Ecto neural progenitor cell (in vitro differentiated cells): ENCODE measurements around the gene NDE1.
"Not testable (repeated sequence)": the region's sequence is repeated elsewhere in the genome, so short reads cannot be mapped to it uniquely, and the experiment has no call there.

Experiments
- DNase-seq: peaks from one replicate; pipeline ENCODE4 v3.0.0-alpha.2; 2018; ENCODE audit warnings: low spot score

Gene NDE1

GRCh38 chr16:15701367-15701766 lies 51.3 kb downstream of the NDE1 start:
- no peak for DNase-seq

DNA sequence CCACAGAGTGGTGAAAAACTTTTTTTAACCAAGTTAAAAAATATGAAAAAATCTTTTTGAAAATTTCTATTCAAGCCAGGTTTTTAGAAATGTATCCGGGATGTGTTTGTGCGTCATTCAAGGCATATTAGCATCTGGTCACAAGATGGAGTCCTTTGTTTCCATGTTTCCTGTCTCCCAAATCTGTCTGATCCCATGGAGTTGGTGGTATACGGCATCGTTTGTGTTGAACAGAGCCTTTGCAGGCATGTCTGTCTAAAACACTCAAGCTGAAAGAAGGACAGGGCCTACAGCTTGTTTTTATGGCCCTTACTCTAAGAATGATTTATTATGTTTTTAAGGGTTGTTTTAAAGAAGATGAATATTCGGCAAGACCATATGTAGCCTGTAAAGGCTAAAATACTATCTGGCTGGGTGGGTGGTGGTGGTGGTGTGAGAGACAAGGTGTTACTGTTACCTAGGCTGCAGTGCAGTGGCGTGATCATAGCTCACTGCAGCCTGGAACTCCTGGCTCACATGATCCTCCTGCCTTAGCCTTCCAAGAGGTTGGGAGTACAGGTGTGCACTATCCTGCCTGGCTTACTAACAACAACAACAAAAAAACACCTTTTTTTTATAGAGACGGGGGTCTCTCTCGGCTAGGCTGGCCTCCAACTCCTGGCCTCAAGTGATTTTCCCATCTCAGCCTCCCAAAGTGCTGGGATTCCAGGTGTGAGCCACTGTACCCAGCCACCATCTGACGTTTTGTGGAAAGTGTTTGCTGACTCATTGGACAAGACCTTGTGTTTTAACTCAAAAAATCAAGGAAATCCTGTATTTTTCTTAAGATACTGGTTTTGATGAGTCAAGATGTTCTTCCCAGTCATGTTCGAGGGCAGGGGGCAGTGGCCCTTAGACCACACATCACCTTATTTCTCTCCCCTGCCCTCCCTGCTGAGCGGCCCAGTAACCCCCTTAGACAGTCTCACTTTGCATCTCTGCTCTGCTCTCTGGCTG lies 52.2 kb downstream of the NDE1 start:
- DNase-seq = no peak

- DNase-seq = no peak
Observed at GRCh38 chr16:15703029-15703736, 53.1 kb downstream of the NDE1 start.

- DNase-seq = peak; percentile 83
Observed at GRCh38 chr16:15704545-15704987, 54.5 kb downstream of the NDE1 start.

- DNase-seq = no peak
Observed at GRCh38 chr16:15705064-15705565, 55.1 kb downstream of the NDE1 start.

DNA sequence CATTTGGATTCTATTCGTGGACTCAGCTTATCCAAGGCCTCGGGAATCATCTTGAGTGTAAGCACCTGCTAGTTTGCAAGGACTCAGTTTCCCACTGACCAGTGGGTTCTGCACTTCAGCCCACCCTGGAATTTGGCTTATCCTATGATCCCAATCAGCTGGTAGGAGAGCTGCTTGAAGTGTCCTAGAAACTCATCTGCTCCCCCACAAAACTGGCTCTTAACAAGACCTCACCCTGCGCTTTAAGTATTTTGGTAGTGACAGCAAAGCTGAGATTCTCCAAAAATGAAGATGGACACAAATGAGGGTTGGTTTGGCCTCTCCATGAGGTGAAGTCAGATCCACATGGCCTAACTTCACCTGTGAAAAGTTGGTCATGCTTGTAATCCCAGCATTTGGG lies 57.3 kb downstream of the NDE1 start:
- no peak for DNase-seq

DNA sequence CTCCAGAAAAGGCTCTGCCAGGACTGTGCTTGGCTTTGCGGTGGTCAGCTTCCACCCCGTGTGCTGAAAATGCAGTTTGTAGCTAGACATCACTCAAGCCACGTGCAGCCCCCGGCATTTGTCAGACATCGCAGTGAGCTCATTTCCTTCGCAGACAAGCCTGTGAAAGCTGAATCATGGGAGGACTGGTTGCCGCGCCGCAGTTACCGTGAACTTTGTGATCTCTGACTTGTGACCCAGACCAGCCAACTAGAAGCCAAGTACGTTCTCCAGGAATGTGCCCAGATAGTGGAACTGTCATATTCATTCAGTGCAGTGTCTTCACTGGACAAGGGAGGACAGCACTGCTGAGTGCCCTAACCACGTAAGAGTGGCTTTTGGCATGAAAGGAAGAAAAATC lies 58.1 kb downstream of the NDE1 start:
- no peak for DNase-seq

DNA sequence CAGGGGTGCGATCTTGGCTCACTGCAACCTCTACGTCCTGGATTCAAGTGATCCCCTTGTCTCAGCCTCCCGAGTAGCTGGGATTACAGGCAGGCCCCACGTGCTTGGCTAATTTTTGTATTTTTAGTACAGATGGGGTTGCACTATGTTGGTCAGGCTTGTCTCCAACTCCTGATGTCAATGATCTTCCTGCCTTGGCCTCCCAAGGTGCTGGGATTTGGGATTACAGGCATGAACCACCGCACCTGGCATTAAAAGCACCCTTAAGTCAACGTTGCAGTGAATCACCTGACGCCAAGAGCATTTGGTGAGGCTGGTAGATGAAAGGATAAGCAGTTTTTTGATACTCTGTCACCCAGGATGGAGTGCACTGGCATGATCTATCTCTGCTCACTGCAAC lies 59.0 kb downstream of the NDE1 start:
- no peak for DNase-seq

- no peak for DNase-seq
Observed at GRCh38 chr16:15714393-15715172, 64.5 kb downstream of the NDE1 start.

DNA sequence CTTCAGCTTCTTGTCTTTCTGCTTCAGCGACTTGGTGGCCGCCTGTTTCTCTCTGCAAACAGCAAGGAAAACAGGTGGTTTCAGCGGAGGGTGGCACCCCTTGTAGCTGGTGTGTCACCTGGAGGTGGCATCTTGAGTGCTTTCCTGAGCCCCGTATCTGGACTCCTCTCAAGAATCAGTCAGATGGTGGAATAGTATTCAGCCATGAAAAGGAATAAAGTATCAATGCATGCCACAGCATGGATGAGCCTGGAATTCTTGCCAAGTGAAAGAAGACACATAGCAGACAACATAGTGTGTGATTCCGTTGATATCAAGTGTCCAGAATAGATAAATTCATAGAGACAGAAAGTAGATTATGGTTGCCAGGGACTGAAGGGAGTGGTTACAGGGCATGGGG lies 65.2 kb downstream of the NDE1 start:
- DNase-seq = no peak

DNA sequence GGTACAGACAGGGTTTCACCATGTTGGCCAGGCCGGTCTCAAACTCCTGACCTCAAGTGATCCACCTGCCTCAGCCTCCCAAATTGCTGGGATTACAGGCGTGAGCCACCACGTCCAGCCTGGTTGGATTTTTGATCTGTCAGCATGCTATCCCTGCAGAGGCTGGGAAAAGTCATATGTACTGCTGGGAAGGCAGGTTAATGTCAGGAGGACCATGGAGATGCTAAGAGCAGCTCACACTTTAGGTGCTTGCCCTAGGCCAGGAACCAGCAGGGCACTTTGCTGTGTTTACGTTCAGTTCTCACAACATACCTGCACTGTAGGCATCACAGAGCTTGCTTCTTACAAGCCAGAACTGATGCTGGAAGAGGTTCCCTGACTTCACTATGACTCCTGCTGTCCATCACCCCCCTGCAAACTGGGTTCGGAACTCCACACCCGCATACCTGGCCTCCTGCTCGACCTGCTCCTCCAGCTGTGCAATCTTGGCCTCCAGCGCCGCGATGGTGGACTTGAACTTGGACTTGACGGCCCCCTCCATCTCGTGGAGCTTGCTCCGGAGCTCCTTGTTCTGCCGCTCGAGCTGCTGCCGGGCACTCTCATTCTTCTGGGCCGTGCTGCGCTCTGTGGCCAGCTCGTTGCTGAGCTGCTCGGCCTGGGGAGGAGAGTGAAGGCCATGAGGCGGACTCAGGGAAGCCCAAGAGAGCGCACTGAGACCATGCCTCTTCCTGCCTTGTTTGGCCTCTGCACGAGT lies 66.8 kb downstream of the NDE1 start:
- no peak for DNase-seq

DNA sequence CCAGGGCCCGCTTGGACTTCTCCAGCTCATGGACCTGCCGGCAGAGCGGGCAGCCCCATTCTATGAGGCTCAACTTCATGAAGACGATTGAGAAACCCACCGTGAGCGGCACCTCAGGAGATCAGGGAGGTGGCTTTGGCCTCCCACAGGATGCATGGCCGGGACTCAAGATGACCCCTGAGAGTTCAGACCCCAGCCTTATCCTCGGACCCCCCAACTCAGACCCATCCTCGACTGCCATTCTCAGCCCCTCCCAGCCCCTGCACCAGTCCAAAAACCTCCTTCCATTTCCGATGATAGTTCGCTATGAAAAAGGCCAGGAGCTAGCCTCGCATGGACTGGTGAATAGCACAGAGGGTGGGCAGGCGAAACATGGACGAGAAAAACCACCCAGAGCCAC lies 71.0 kb downstream of the NDE1 start:
- DNase-seq = no peak

DNA sequence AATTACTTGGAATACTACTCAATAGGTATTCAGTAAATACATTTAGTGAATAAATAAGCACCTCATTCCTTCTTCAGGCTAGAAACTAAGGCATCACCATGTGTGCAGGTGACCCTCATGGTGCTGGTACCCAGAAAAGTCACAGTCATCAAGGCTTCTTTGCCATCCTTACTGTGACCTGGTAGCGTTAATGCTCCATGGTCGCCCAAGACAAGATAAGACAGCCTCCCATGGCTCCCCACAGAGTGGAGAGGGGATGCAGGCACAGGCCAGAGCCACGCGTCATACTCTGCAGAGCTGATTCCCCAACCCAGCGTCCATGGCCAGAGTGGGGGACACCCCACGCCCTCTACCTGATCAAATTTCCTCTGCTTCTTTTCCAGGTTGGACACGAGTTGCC lies 73.8 kb downstream of the NDE1 start:
- no peak for DNase-seq

- no peak for DNase-seq
Observed at GRCh38 chr16:15725641-15726240, 75.7 kb downstream of the NDE1 start.

DNA sequence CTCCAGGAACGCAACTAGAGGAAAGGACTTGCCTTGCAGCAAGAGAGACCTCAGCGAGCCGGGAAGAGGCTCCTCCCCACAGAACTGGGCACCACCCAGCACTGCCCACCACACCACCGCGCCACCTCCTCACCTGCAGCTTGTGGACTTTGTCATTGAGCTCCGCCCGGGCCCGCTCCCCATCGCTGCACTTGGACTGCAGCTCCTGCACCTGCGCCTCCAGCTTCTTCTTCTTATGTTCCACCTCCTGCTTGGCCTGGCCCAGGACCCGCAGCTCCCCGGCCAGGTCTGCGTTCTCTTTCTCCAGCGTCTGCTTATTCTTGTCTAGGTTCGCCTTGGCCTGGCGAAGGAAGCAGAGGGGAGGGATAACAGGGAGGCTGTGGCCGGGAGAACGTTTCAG lies 76.7 kb downstream of the NDE1 start:
- DNase-seq = no peak

DNA sequence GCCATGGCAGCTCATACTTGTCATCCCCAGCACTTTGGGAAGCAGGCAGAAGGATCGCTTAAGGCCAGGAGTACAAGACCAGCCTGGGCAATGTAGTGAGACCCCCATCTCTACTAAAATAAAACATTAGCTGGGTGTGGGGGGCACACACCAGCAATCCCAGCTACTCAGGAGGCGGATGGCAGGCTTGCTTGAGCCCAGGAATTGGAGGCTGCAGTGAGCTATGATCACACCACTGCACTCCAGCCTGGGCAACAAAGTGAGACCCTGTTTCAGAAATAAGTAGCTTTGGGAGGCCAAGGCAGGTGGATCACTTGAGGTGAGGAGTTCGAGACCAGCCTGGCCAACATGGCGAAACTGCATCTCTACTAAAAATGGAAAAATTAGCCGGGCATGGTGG lies 77.7 kb downstream of the NDE1 start:
- DNase-seq = not testable (repeated sequence)

DNA sequence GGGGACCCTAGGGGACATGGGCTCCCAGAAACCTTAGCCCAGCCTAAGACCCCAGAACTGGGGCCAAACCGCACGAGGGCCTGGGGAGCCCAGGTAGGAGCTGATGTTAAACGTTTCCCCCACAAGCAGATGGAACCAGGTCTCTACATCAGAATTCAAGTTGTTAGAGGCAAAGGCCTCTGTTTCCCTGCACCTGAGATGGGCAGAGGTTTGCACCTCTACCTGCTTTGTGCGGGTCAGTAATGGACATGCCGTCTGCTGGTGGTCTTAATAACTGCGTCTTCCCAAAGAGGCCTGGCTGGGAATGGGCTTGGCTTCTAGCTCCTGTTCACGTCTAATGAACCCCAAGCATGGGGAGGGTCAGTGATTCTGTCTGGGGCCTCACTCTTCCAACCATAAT lies 79.1 kb downstream of the NDE1 start:
- no peak for DNase-seq

- DNase-seq = no peak
Observed at GRCh38 chr16:15732416-15732815, 82.4 kb downstream of the NDE1 start.

DNA sequence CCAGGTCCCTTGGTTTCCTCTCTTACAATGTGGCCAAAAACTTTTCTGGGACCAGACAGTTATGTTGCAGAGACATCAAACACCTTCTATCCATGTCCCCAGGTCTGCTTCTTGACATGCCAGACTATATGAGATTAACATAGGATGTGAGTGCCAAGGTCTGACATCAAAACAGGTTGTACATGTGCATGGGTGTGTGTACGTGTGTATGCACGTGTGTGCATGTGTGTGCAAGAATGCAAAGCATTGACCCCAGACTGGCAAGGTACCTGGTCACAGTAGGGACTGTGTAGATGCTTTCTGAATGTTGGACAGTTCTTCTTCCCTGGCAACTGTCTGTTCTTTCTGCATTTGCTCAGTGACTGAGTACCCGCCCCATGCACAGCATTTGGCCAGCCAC lies 85.6 kb downstream of the NDE1 start:
- no peak for DNase-seq

GRCh38 chr16:15736529-15736928 lies 86.5 kb downstream of the NDE1 start:
- no peak for DNase-seq

DNA sequence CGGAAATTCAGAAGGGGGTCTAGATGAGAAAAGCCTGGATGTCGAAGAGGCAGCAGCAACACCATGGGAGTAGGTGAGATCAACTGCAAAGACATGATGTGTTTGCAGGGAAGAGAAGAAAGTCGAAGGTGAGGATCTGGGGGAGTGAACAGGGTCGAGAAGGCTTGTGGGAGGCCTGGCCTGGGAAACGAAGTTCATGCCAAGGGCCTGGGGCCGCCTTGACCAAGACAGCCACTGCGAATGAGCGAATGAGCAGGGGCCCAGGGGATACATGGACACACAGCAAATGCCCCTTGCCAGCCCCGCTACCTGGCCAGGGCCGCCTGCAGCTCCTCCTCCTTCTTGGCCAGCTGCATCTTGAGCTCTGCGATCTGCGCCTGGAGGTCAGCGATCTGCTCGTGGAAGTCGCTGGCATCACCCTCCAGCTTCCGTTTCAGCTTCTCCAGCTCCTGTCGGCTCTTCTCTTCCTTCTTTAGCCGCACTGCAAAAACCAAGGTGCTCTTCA lies 87.1 kb downstream of the NDE1 start:
- DNase-seq = no peak
